ENCODE data around the gene BEST4. TPM values are rescaled to one million over a fixed set of nuclear protein-coding genes. Genes with fewer than 3 reads are reported as not detected.

Gene BEST4
- total RNA-seq (1 to 10 TPM; 1.1 to 1.4 TPM), total RNA-seq (1.9 to 2.9 reads per million in 2 donors)

DNA sequence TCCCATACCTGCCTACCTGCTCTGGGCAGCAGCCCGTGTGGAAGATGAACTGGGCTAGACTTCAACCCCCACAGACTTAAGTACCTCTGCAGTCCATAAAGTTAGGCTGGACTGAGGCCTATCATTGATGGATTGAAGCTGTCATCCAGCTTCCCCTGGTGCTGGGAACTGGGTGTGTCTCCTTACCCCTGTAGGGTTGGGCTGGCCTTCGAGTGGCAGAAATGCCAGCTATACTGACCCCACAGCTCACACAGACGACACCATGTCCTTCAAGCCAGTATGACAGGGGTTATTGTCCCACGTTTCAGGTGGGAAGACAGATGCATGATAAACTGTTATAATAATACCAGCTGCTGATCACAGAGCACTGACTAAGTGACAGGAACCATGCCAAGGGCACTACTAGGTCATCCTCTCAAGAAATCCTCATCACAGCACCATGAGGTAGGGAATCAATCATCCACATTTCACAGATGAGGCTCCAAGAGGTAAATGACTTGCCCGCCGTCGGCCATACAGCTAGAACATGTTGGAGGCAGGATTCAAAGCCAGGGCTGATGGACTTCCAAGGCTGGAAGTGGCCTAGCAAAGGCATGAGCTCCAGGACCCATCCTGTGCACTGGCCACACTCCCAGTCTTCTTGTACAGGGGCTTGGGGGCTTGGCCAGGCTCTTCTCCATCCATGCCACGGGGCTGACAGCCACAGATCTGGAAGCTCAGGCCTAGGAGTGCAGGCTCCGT is at the start of gene BEST4:
Gene BEST4 (minus strand): TSS at position 51 of the 741 bp plus-strand sequence. CDS start 465 bp downstream, outside the sequence.
- no peaks in the 10 kb centered on the region for H3K36me3 Mint-ChIP-seq (ENCODE audit: low read depth)
- H3K4me1 Mint-ChIP-seq: peaks cover 24% of the 10 kb centered on the region
- H3K27ac Mint-ChIP-seq: peak within 1 kb of the TSS; percentile 83
- DNase-seq (no peak), ATAC-seq (no peak)
- H3K27me3 Mint-ChIP-seq: no peaks in the 10 kb centered on the region
- no peak within 1 kb of the TSS for H3K4me3 Mint-ChIP-seq
- no peaks in the 10 kb centered on the region for H3K9me3 ChIP-seq (ENCODE audit: control insufficient read depth, low read length, poor library complexity, severe bottlenecking)

GRCh38 chr1:44835738-44836675 is 48.0 kb upstream of the BEST4 start:
- peak; percentile 95 for ATAC-seq
- DNase-seq: peak; percentile 59 to 80 (median 62)
- peaks cover 10% of the 10 kb centered on the region for H3K4me1 Mint-ChIP-seq
- H3K9me3 ChIP-seq (ENCODE audit: control insufficient read depth, low read length, poor library complexity, severe bottlenecking): no peaks in the 10 kb centered on the region
- H3K27ac Mint-ChIP-seq: peak overlapping the region; percentile 79
- H3K27me3 Mint-ChIP-seq: peaks cover 10% of the 10 kb centered on the region
- H3K4me3 Mint-ChIP-seq: peak overlapping the region; percentile 25
- no peaks in the 10 kb centered on the region for H3K36me3 Mint-ChIP-seq (ENCODE audit: low read depth)

DNA sequence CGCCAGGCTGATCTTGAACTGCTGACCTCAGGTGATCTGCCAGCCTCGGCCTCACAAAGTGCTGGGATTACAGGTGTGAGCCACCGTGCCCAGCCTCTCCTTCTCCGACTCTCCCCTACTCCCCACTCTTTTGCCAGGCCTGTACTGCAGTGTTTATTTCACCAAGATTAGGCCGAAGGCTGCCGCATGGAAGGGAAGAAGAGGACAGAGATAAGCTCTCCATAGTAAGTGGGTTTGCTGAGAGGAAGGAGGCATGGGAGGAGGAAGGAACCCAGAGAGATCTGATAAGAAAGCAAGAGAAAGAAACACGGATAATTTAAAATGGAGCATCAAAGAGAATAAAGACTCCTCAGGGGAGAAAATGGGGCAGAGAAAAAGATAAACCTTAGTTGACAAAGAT is 46.4 kb upstream of the BEST4 start:
- H3K36me3 Mint-ChIP-seq (ENCODE audit: low read depth): no peaks in the 10 kb centered on the region
- no peak for DNase-seq
- H3K27me3 Mint-ChIP-seq: peaks cover 5% of the 10 kb centered on the region
- ATAC-seq: no peak
- H3K4me1 Mint-ChIP-seq: peaks cover 10% of the 10 kb centered on the region
- no peak overlapping the region for H3K27ac Mint-ChIP-seq
- no peaks in the 10 kb centered on the region for H3K9me3 ChIP-seq (ENCODE audit: control insufficient read depth, low read length, poor library complexity, severe bottlenecking)
- H3K4me3 Mint-ChIP-seq: no peak overlapping the region

DNA sequence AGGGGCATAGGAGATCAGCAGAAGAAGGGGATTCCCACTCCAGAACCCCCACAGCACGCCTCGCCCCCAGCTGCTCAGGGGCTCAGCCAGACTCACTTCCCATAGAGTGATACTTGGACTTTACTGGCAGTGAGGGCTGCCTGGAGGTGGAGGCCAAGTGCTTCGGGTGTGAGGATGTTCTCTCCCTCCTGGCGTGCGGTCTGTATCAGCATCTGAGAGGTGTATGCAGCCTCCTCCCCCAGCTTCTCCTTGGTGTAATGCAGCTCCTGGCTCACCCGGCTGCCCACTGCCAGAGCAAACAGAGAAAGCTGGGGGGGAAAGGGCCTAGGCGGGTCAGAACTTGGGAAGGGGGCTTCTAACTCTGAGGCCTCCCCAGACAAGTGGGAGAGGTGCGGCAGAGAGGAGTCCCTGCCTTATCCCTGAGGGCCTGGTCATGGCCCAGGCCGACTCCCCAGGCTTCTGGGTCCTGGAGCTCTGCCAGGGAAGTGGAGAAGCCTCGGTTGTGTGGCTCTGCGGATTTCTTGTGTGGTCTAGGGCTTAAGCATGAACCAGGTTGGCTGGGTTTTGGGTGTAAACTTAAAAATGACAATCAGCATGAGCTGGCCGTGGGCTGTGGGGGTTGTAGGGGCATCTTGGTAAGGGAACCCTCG is 44.2 kb upstream of the BEST4 start:
- Mint-ChIP-seq H3K36me3 (ENCODE audit: low read depth) (no peaks in the 10 kb centered on the region), H3K27me3 (no peaks in the 10 kb centered on the region), H3K27ac (no peak overlapping the region), H3K4me1 (peaks cover 10% of the 10 kb centered on the region), H3K4me3 (no peak overlapping the region)
- no peak for ATAC-seq
- DNase-seq: no peak
- no peaks in the 10 kb centered on the region for H3K9me3 ChIP-seq (ENCODE audit: control insufficient read depth, low read length, poor library complexity, severe bottlenecking)

DNA sequence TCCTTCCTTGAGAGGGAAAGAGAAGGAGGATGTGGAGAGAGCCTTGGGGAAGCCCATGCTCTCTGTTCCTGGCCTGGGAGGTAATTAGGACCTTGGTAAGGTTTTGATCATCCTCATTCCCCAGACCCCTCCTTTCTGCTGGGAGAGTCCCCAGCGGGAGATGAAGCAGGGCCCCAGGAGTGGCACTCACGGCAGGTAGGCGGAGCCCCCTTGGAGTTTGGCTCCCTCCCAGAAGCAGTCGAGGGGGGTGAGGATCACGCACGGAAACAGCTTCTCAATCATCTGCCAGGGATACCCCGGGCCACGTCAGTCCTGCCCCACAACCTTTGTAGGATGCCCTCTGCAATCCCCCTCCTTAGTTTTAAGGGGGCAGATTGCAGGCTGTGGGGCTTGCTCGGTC is 43.5 kb upstream of the BEST4 start:
- Mint-ChIP-seq H3K4me1 (peaks cover 10% of the 10 kb centered on the region), H3K36me3 (ENCODE audit: low read depth) (no peaks in the 10 kb centered on the region), H3K27me3 (no peaks in the 10 kb centered on the region), H3K4me3 (no peak overlapping the region), H3K27ac (no peak overlapping the region)
- no peaks in the 10 kb centered on the region for H3K9me3 ChIP-seq (ENCODE audit: control insufficient read depth, low read length, poor library complexity, severe bottlenecking)
- ATAC-seq (no peak), DNase-seq (no peak)

DNA sequence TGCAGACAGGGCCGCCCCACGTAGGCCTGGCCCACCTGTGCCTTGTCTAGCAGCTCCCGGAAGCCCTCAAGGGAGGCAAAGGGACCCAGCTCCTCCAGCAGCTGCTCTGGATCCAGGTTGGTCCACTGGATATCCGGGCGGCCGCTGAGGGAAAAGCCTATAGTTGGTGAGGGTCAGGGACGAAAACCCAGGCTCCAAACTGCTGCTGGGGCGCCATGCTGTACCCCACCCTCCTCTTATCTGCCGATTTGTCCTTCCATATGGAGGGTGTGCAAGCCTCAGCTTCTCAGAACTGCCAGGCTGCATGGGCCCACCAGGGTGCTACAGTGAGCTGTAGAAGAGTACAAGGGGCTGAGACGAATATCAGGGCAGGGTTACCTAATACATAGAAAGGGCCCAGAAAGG is 42.9 kb upstream of the BEST4 start:
- no peak for DNase-seq
- Mint-ChIP-seq H3K4me1 (peaks cover 7% of the 10 kb centered on the region), H3K36me3 (ENCODE audit: low read depth) (no peaks in the 10 kb centered on the region), H3K4me3 (no peak overlapping the region), H3K27me3 (no peaks in the 10 kb centered on the region), H3K27ac (no peak overlapping the region)
- ATAC-seq: no peak
- no peaks in the 10 kb centered on the region for H3K9me3 ChIP-seq (ENCODE audit: control insufficient read depth, low read length, poor library complexity, severe bottlenecking)

- H3K4me1 Mint-ChIP-seq: peaks cover 2% of the 10 kb centered on the region
- no peak for DNase-seq
- no peaks in the 10 kb centered on the region for H3K27me3 Mint-ChIP-seq
- no peaks in the 10 kb centered on the region for H3K36me3 Mint-ChIP-seq (ENCODE audit: low read depth)
- no peak overlapping the region for H3K4me3 Mint-ChIP-seq
- H3K9me3 ChIP-seq (ENCODE audit: control insufficient read depth, low read length, poor library complexity, severe bottlenecking): no peaks in the 10 kb centered on the region
- ATAC-seq: no peak
- no peak overlapping the region for H3K27ac Mint-ChIP-seq
These were observed 41.8 kb upstream of the BEST4 start for GRCh38 chr1:44829506-44830384.

GRCh38 chr1:44828841-44829440 is 41.0 kb upstream of the BEST4 start:
- Mint-ChIP-seq H3K27ac (no peak overlapping the region), H3K27me3 (no peaks in the 10 kb centered on the region), H3K36me3 (ENCODE audit: low read depth) (no peaks in the 10 kb centered on the region), H3K4me3 (no peak overlapping the region), H3K4me1 (no peaks in the 10 kb centered on the region)
- no peak for DNase-seq
- no peaks in the 10 kb centered on the region for H3K9me3 ChIP-seq (ENCODE audit: control insufficient read depth, low read length, poor library complexity, severe bottlenecking)
- ATAC-seq: no peak

- H3K9me3 ChIP-seq (ENCODE audit: control insufficient read depth, low read length, poor library complexity, severe bottlenecking): no peaks in the 10 kb centered on the region
- DNase-seq: no peak
- no peak for ATAC-seq
- no peaks in the 10 kb centered on the region for H3K36me3 Mint-ChIP-seq (ENCODE audit: low read depth)
- H3K4me3 Mint-ChIP-seq: no peak overlapping the region
- H3K27ac Mint-ChIP-seq: peak overlapping the region; percentile 73
- H3K27me3 Mint-ChIP-seq: no peaks in the 10 kb centered on the region
- no peaks in the 10 kb centered on the region for H3K4me1 Mint-ChIP-seq
These were observed 40.2 kb upstream of the BEST4 start for GRCh38 chr1:44828003-44828651.

DNA sequence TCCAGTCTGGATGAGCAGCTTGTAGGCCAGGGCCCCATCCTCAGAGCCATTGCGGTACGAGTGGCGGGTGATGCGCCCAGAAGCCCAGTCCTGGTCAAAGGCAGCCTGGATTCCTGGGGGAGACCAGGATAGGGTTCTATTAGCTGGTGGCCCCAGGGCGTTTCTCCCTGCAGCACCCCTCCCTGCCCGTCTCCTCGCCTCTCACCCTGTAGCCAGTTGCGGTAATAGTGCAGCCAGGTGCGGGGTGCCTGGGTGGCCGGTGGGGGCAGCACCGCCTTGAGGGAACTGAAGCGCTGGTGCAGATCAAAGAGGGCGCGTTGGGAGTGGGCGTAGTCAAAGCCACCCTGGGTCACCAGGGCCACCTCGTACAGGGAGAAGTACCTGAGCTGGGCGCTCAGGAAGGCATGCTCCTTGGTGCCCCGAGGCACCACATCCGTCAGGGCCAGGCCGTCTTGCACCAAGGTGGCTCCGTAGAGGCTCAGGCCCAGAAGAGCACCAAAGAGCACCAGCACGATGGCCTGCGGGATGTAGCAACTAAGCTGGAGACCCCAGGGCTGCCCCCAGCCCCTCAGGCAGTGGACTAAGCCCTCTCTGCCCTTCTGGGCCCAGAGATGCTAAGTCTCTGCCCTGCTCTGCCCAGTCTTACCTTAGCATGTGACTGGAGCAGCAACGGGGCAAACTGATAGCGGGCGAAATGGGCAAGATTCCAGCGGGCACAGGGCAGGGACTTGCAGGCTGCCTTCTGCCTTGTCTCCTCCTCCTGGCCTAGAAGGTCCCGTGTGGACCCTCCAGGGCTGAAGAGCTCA is 39.4 kb upstream of the BEST4 start:
- Mint-ChIP-seq H3K4me3 (no peak overlapping the region), H3K27me3 (no peaks in the 10 kb centered on the region)

DNA sequence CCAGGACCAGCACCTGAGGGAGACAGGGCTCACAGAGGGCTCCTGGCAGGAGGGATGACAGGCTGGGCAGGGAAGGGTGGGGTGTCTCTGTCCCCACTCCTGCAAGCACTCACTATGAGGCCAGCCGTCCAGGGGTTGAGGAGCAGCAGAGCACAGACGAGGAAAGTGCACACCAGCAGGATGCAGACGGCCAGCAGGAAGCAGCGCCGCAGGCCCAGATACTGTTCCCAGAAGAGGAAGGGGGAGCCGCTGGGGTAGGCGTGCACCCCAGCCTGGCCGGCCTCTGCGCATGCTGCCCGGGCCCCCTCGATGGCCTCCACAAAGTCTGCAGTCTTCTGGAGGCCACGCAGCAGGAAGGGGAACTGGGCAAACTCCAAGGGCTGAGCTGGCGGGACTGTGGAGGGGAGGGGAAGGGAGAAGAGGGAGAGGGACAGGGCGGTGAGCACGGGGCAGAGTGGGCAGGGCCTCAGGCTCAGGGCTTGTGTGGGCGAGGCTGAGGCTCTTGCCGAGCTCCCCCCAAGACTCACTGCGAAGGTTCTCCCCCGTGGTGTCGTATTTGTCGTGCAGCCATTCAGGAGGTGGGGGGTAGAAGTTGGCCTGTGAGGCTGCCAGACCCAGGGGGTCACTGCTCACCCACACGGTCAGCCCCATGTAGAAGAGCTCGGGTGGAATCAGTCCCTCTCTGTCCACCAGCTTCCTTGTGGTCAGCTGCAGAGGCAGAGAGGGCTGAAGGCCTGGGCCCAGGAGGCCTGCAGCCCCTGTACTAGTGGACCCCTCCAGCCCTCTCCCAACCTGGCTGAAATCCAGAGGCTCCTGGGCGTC is 38.6 kb upstream of the BEST4 start:
- Mint-ChIP-seq H3K4me3 (no peak overlapping the region), H3K27me3 (no peaks in the 10 kb centered on the region), H3K4me1 (no peaks in the 10 kb centered on the region), H3K36me3 (ENCODE audit: low read depth) (no peaks in the 10 kb centered on the region), H3K27ac (no peak overlapping the region)
- ATAC-seq (no peak), DNase-seq (no peak)
- H3K9me3 ChIP-seq (ENCODE audit: control insufficient read depth, low read length, poor library complexity, severe bottlenecking): no peaks in the 10 kb centered on the region

More for the DNA sequence above, 39.4 kb upstream of the BEST4 start:
- Mint-ChIP-seq H3K27ac (peak overlapping the region; percentile 73), H3K4me1 (no peaks in the 10 kb centered on the region), H3K36me3 (ENCODE audit: low read depth) (no peaks in the 10 kb centered on the region)
- DNase-seq: no peak
- no peaks in the 10 kb centered on the region for H3K9me3 ChIP-seq (ENCODE audit: control insufficient read depth, low read length, poor library complexity, severe bottlenecking)
- ATAC-seq: peak; percentile 28
